CD14-positive monocyte (primary cell): ENCODE results near the gene ACSF3. TPM values are rescaled to one million over a fixed set of nuclear protein-coding genes. Genes with fewer than 3 reads are reported as not detected.
"Not testable (repeated sequence)": the region's sequence is repeated elsewhere in the genome, so short reads cannot be mapped to it uniquely, and the experiment has no call there.

Experiments
- DNase-seq, 3 donors: peaks; one replicate each; pipeline ENCODE4 v3.0.0-alpha.2; 2011 to 2022
- H2AFZ ChIP-seq: 2 replicates; pipeline ENCODE4 v1.6.0; 2012; ENCODE audit warnings: mild to moderate bottlenecking, low read depth, low read length, inconsistent platforms; ENCODE audit not compliant: insufficient read depth, poor library complexity, severe bottlenecking
- H3K27ac ChIP-seq, 2 donors: 1 replicate in 1 of 2; 2 replicates in 1 of 2; pipeline ENCODE4 v1.5.1; 2012 to 2013; ENCODE audit warnings: low read length in 2 of 2, control low read depth in 1 of 2, inconsistent platforms in 1 of 2, low read depth in 1 of 2, mild to moderate bottlenecking in 1 of 2
- H3K27me3 ChIP-seq, 2 donors: one replicate each; pipeline versions ENCODE4 v1.6.0 to v1.6.1; 2011 to 2013; ENCODE audit warnings: low read length in 2 of 2; ENCODE audit not compliant: control insufficient read depth in 2 of 2, insufficient read depth in 2 of 2
- H3K36me3 ChIP-seq, 2 donors: replicated peaks in 1 of 2; 1 replicate in 1 of 2; 2 replicates in 1 of 2; pipeline versions ENCODE4 v1.5.1 to v1.6.1; 2012 to 2013; ENCODE audit warnings: low read length in 2 of 2, control low read depth in 1 of 2, inconsistent platforms in 1 of 2, mild to moderate bottlenecking in 1 of 2; ENCODE audit not compliant: insufficient read depth in 2 of 2, control insufficient read depth in 1 of 2
- H3K4me1 ChIP-seq, 2 donors: 1 replicate in 1 of 2; 2 replicates in 1 of 2; pipeline versions ENCODE4 v1.5.1 to v1.6.1; 2012 to 2013; ENCODE audit warnings: low read length in 2 of 2, control low read depth in 1 of 2, inconsistent platforms in 1 of 2, mild to moderate bottlenecking in 1 of 2, moderate library complexity in 1 of 2; ENCODE audit not compliant: insufficient read depth in 2 of 2, control insufficient read depth in 1 of 2
- H3K4me2 ChIP-seq: replicated peaks from 2 replicates; pipeline ENCODE3; 2012; ENCODE audit warnings: low read length, moderate library complexity, mild to moderate bottlenecking; ENCODE audit not compliant: poor library complexity, severe bottlenecking; ENCODE audit errors: extremely low read depth
- H3K4me3 ChIP-seq, 3 experiments: fragments of 200-600 bp in 1 of 3; sonication (generic) in 1 of 3; replicated peaks in 1 of 3; 1 replicate in 2 of 3; 2 replicates in 1 of 3; pipeline ENCODE4 v1.5.1; 2011 to 2013; ENCODE audit warnings: low read length in 3 of 3, mild to moderate bottlenecking in 3 of 3, control low read depth in 2 of 3, low read depth in 2 of 3, inconsistent platforms in 1 of 3, moderate library complexity in 1 of 3
- H3K79me2 ChIP-seq: 2 replicates; pipeline ENCODE4 v1.6.0; 2012; ENCODE audit warnings: mild to moderate bottlenecking, control low read depth, inconsistent platforms, low read length, moderate library complexity; ENCODE audit not compliant: insufficient read depth
- H3K9ac ChIP-seq: 2 replicates; pipeline ENCODE4 v1.6.0; 2017; ENCODE audit warnings: low read length, mild to moderate bottlenecking; ENCODE audit not compliant: insufficient read depth, poor library complexity, severe bottlenecking
- H3K9me3 ChIP-seq, 2 donors: replicated peaks in 1 of 2; 1 replicate in 1 of 2; 2 replicates in 1 of 2; pipeline versions ENCODE4 v1.5.1 to v1.6.1; 2012 to 2013; ENCODE audit warnings: low read length in 2 of 2, control low read depth in 1 of 2; ENCODE audit not compliant: control insufficient read depth in 1 of 2, insufficient read depth in 1 of 2
- H4K20me1 ChIP-seq: 2 replicates; pipeline ENCODE4 v1.6.0; 2012; ENCODE audit warnings: mild to moderate bottlenecking, low read length, control low read depth, moderate library complexity; ENCODE audit not compliant: insufficient read depth
- H3K27ac Mint-ChIP-seq, 7 donors: one replicate each; pipeline ENCODE4 v1.8.0; 2020; ENCODE audit warnings: mild to moderate bottlenecking in 7 of 7, mixed read lengths in 7 of 7, moderate library complexity in 6 of 7, inconsistent platforms in 2 of 7
- H3K27me3 Mint-ChIP-seq, 3 donors: one replicate each; pipeline ENCODE4 v1.8.0; 2021 to 2022; ENCODE audit warnings: low read depth in 3 of 3, mild to moderate bottlenecking in 3 of 3, mixed read lengths in 3 of 3, moderate library complexity in 3 of 3, inconsistent platforms in 1 of 3
- H3K36me3 Mint-ChIP-seq, 2 donors: one replicate each; pipeline ENCODE4 v1.8.0; 2020; ENCODE audit warnings: mixed read lengths in 2 of 2, inconsistent platforms in 1 of 2, mild to moderate bottlenecking in 1 of 2
- H3K4me1 Mint-ChIP-seq: one replicate; pipeline ENCODE4 v1.8.0; 2020; ENCODE audit warnings: mild to moderate bottlenecking, mixed read lengths
- H3K4me3 Mint-ChIP-seq, 2 donors: one replicate each; pipeline ENCODE4 v1.8.0; 2020; ENCODE audit warnings: mild to moderate bottlenecking in 2 of 2, mixed read lengths in 2 of 2, moderate library complexity in 1 of 2
- H3K9me3 Mint-ChIP-seq, 7 donors: one replicate each; pipeline ENCODE4 v1.8.0; 2020 to 2022; ENCODE audit warnings: mixed read lengths in 7 of 7, mild to moderate bottlenecking in 6 of 7, moderate library complexity in 6 of 7, inconsistent platforms in 2 of 7
- WGBS: methylation state at CpG from one replicate; pipeline ENCODE4 v1.1.5; 2013; ENCODE audit warnings: missing lambda C conversion rate; ENCODE audit not compliant: insufficient coverage; 5-methylcytosine and 5-hydroxymethylcytosine counted together
- intact Hi-C, 2 donors: fragments of 100-400 bp; cut with micrococcal nuclease; formaldehyde crosslinking; loops; one replicate each; pipeline versions ENCODE4 v1.15.0 to v1.15.1; 2023
- polyA plus RNA-seq, 3 donors: library from polyadenylated mRNA; depleted of rRNA in 1 of 3; unstranded in 2 of 3; stranded (reverse) in 1 of 3; fragments of 300-500 nt in 2 of 3; fragments of >200 nt in 1 of 3; fragmentation: Illumina TruSeq in 2 of 3; gene quantifications; 1 replicate in 2 of 3; 2 replicates in 1 of 3; pipeline ENCODE4 v1.2.3, GENCODE V29; 2012 to 2021
- TF ChIP-seq, protein P1 (sequence below): fragments of 200-600 bp; IDR thresholded peaks from one replicate; pipeline ENCODE4 v1.8.0; 2022; ENCODE audit warnings: antibody characterized with exemption, mild to moderate bottlenecking

ACSF3 gene
- polyA plus RNA-seq, 3 donors, result 23.5 to 26.7 (median 26.4) TPM

DNA sequence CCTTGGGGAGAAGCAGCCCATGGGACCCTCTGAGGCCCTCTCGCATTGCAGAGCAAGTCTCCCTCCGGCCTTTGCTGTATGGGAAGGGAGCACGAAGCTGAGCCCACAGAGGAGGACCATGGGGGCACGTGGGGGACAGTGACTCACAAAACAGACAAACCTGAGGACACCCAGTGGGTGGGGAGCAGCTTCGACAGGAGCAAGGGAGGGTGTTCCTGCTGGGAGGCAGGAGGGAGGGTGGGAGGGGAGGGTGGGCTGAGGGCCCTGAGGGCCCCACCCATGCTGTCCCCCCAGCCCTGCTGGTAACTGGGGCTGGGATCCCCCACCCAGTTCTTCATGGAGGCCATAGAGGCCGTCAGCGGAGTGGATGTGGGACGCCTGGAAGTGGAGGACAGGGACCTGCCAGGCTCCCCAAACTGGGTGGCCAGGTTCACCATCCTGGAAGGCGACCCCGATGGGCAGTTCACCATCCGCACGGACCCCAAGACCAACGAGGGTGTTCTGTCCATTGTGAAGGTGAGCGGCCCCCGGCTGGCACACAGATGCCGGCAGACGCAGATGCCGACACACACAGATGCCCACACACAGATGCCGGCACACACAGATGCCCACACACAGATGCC, 94.2 kb downstream of the ACSF3 start:
- Histone ChIP-seq H3K27me3 (peaks cover 0 to 7% of the 10 kb centered on the region in 2 donors), H2AFZ (no peak overlapping the region), H3K4me3 (no peak overlapping the region), H4K20me1 (no peaks in the 10 kb centered on the region), H3K27ac (no peak overlapping the region), H3K36me3 (no peaks in the 10 kb centered on the region), H3K9ac (no peak overlapping the region), H3K9me3 (no peaks in the 10 kb centered on the region), H3K4me2 (no peak overlapping the region), H3K79me2 (no peaks in the 10 kb centered on the region), H3K4me1 (peaks cover 0 to 8% of the 10 kb centered on the region in 2 donors)
- 77% methylated on average over 17 of the region's 19 CpGs for WGBS
- TF ChIP-seq, protein P1, sequence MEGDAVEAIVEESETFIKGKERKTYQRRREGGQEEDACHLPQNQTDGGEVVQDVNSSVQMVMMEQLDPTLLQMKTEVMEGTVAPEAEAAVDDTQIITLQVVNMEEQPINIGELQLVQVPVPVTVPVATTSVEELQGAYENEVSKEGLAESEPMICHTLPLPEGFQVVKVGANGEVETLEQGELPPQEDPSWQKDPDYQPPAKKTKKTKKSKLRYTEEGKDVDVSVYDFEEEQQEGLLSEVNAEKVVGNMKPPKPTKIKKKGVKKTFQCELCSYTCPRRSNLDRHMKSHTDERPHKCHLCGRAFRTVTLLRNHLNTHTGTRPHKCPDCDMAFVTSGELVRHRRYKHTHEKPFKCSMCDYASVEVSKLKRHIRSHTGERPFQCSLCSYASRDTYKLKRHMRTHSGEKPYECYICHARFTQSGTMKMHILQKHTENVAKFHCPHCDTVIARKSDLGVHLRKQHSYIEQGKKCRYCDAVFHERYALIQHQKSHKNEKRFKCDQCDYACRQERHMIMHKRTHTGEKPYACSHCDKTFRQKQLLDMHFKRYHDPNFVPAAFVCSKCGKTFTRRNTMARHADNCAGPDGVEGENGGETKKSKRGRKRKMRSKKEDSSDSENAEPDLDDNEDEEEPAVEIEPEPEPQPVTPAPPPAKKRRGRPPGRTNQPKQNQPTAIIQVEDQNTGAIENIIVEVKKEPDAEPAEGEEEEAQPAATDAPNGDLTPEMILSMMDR, result no peak
- no peaks in the 10 kb centered on the region for H3K4me1 Mint-ChIP-seq
- peaks cover 9 to 24% (median 18%) of the 10 kb centered on the region in 3 donors for H3K27me3 Mint-ChIP-seq
- no peaks in the 10 kb centered on the region for H3K36me3 Mint-ChIP-seq
- H3K9me3 Mint-ChIP-seq, result peaks cover 0 to 4% (median 1%) of the 10 kb centered on the region in 7 donors
- no peak overlapping the region for H3K4me3 Mint-ChIP-seq
- intact Hi-C loops, result no loop called here
- DNase-seq, result no peak
- H3K27ac Mint-ChIP-seq, result peak overlapping the region in 5 of 7 donors; percentile 50 to 85 (median 75)

DNA sequence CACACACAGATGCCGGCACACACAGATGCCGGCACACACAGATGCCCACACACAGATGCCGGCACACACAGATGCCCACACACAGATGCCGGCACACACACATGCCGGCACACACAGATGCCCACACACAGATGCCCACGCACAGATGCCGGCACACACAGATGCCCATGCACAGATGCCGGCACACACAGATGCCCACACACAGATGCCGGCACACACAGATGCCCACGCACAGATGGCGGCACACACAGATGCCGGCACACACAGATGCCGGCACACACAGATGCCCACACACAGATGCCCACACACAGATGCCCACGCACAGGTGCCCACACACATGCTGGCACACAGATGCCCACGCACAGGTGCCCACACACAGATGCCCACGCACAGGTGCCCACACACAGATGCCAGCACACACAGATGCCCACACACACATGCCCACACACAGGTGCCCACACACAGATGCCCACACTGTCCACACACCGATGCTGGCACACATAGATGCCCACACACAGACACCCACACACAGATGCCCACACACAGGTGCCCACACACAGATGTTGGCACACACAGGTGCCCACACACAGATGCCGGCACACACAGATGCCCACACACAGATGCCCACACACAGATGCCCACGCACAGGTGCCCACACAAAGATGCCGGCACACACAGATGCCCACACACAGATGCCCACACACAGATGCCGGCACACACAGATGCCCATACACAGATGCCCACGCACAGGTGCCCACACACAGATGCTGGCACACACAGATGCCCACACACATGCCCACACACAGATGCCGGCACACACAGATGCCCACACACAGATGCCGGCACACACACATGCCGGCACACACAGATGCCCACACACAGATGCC, 95.1 kb downstream of the ACSF3 start:
- intact Hi-C loops, H3K36me3 Mint-ChIP-seq, H4K20me1 ChIP-seq, H3K36me3 ChIP-seq, H3K27me3 ChIP-seq, H3K4me1 Mint-ChIP-seq, H3K9ac ChIP-seq, H3K9me3 Mint-ChIP-seq, H2AFZ ChIP-seq, H3K9me3 ChIP-seq, H3K4me1 ChIP-seq, H3K4me3 Mint-ChIP-seq, H3K4me2 ChIP-seq, H3K79me2 ChIP-seq, H3K4me3 ChIP-seq, H3K27ac ChIP-seq, DNase-seq: not testable (repeated sequence)
- H3K27me3 Mint-ChIP-seq, result peaks cover 9 to 24% (median 16%) of the 10 kb centered on the region in 3 donors
- WGBS, result 89% methylated on average over 23 of the region's 25 CpGs
- peak overlapping the region in 2 of 7 donors; percentile 35 to 43 for H3K27ac Mint-ChIP-seq
